HG03521 (cell line): ENCODE results near the gene WNT16.
"Not testable (repeated sequence)": the region's sequence is repeated elsewhere in the genome, so short reads cannot be mapped to it uniquely, and the experiment has no call there.

ENCODE experiments used
- ATAC-seq: cut with Tn5 transposase; IDR thresholded peaks from one replicate; pipeline ENCODE4 v1.9.1; 2021; ENCODE audit warnings: mild to moderate bottlenecking, moderate library complexity; ENCODE audit not compliant: unreplicated experiment

Gene WNT16

DNA sequence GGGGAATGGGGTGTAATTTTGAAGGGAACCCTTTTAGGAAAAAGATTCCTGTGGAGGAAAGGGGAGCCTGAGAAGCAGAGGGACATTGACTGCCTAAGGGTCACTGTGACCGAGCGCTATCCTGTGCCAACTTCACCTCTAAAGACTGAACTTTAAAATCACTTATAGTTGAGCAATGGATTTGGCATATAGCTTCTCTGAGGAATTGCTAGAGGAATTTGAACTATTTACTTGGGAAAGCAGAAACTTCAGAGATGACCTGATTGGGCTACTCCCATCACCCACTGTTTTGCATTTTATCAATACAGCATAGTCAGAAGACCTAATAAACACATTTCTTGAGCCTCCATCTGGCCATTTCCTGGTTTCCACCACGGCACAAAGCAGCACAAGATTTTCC is 23.7 kb upstream of the WNT16 start:
- ATAC-seq = no peak

DNA sequence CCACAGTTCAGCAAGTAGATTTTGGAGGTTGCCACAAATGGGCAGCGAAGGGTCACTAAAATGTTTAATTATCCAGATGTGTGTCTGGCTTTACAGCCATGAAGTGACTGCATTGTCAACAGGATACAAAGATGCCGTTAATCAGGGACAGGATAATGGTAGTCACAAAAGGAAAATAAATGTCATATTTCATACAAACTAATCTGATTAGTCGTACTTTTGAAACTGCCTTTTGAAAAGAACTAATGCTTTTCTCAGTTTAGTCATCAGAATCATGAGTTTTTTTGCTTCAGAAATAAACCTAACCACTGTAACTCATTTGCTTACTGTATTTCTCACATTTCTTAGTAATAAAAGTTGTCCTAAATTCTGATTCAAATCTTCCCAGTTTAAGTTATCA is 22.2 kb upstream of the WNT16 start:
- no peak for ATAC-seq

DNA sequence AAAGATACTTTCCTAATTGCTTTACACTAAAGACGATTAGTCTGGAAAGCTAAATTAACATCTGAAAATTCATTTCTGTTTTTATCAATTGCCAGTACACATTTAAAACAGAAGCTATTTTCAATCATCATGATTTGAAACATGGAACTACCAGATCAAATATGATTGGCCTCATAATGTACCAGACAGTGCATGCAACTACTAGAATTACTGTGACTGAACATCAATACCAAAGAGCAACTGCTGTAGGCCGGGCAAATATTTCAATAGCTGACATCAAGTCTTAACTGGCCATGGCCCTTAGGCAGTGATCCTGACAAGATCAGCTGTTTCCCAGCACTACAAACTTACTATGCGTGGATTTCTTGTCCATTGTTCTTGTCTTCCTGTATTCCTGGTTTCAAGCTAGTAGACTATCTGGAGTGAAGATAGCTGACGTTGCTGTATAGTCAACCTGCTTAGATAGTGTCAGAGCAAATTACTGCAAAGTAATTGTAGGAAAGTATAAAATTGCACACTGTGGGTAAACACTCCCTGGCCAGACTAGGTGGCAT is 21.7 kb upstream of the WNT16 start:
- ATAC-seq = no peak

DNA sequence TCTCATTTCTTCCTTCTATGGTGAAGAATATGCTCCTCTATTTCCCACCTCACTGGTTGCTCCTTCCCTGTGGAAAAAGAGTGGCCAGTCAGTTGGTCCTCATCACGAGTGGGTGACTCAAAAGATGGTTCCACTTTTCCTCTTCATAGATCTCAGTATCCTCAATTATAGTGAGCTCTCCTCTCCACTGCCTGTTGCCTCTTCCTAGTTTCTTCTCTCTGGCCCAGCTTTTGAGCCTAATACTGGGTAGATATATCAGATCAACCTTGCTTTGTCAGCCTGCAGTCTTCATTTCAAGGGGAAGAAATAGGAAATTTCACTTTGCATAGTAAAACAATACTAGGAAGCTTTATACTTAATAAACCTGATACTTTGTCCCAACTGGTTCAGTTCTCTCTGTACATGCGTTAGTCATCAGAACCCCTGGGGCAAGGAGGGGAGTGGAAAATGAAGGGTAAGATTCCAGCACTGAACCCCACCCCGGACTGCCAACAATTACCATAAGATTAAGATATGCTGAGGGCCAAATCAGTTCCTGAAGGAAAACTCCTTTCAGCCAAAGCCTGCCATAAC is 15.5 kb upstream of the WNT16 start:
- ATAC-seq = no peak

DNA sequence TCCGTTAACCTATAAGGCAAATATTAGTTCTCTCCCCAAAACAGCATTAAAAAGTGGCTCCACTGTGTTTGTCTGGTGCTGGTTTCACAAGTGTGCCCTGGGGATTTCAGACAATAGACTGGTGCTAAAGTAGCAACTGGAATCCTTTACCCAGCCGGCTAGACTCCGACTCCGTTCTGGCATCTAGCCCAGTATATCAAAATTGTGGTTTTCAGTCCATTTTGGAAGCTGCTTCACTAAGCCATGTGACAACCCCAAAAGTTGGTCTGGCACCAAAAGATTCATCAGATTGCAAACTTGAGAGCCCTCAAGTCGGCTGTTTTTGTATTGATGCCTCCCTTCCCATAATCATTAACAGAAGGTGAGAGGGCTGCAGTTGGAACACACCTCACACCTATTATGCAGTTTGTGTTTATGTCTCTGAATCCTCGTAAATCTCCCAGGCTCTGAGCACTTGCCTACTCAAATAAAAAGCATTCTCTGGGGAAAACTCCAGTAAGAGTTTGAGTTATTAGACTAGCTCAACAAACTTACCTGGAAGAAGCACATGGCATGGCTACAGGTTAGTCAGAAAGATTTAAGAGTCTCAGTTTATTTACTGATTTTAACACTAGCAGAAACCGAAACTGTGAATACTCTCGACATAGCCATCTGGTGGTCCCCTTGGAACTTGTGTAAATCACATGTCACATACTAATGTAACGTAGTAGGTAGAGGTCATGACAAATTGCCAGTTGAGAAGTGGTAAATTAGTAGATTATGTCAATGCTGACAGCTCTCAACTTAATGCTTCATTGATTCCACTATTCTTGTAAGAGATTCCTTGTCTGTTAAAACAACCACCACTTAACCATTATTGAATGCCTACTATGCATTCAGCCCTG is 14.8 kb upstream of the WNT16 start:
- peak; percentile 96 for ATAC-seq

DNA sequence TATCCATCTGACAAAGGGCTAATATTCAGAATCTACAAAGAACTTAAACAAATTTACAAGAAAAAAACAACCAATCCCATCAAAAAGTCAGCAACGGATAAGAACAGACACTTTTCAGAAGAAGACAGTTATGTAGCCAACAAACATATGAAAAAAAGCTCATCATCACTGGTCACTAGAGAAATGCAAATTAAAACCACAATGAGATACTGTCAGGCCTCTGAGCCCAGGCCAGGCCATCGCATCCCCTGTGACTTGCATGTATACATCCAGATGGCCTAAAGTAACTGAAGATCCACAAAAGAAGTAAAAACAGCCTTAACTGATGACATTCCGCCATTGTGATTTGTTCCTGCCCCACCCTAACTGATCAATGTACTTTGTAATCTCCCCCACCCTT is 13.6 kb upstream of the WNT16 start:
- ATAC-seq = not testable (repeated sequence)

DNA sequence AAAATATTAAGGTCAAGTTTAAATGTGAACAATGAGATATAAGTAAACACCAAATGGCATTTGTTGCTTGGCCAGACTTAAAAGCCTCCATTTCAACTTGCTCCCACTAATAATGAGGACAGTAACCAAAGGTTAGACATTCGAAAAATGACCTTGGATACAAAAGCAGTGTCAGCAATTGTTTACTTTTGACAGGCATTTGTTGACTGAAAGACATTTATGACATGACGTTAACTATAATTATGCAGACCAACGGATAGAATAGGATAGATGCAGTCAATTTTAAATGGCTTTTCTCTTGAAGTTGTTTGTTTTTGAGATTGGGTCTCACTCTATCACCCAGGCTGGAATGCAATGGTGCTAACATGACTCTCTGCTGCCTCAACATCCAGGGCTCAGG is 6.3 kb upstream of the WNT16 start:
- no peak for ATAC-seq

DNA sequence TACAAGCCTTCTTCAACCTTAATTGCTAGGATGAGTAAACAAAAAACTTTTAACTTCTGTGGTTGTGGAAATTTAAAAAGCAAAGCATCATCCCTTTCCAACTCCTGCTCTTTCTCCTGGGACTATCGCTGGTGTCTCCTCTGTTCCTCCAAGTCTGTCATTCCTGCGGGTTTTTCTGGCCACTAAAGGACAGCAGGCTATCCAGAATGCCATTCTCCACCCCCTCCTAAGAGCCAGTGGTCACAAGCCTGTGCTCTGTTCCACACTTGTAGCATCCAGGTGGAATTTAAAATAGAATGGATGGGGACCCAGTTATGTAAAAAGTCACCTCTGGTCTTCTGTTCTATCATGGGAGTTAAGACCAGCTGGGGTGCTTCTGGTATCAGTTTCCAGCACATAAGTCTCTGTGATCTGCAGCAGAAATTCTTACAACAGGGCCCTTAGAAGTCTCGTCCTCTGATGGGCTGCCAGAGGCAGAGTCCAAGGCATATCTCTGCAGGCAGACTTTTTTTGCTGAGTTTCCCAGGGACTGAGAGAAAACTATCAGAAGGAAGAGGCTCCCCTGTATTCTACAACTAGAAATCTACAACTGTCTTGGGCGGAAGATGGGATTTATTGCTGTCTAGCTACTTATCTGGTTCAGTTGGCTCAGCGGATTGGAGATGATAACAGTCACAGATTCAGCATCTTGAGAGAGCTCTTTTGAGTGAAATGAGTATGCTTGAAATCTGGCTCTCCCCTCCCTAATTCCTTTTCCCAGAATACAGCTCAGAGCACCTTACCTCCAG is 5.1 kb upstream of the WNT16 start:
- ATAC-seq = no peak

DNA sequence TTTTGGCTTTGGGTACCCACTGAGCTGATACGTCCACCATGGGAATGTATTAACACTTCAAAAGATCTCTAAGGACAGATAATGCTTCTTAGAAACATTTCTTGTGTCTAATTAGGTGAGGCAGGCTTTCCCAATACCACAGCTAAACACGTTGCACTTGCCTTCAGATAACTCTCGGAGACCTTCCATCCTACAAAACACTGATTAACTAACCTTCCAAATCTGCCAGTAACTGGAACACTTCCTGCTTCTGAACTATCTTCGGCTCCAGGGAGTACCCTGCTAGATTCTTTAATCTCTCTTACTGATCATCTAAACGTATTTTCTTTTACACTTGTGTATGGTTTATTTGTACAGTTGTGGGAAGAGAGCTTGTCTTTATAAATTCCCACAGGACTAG is 1.1 kb upstream of the WNT16 start:
- ATAC-seq = no peak

DNA sequence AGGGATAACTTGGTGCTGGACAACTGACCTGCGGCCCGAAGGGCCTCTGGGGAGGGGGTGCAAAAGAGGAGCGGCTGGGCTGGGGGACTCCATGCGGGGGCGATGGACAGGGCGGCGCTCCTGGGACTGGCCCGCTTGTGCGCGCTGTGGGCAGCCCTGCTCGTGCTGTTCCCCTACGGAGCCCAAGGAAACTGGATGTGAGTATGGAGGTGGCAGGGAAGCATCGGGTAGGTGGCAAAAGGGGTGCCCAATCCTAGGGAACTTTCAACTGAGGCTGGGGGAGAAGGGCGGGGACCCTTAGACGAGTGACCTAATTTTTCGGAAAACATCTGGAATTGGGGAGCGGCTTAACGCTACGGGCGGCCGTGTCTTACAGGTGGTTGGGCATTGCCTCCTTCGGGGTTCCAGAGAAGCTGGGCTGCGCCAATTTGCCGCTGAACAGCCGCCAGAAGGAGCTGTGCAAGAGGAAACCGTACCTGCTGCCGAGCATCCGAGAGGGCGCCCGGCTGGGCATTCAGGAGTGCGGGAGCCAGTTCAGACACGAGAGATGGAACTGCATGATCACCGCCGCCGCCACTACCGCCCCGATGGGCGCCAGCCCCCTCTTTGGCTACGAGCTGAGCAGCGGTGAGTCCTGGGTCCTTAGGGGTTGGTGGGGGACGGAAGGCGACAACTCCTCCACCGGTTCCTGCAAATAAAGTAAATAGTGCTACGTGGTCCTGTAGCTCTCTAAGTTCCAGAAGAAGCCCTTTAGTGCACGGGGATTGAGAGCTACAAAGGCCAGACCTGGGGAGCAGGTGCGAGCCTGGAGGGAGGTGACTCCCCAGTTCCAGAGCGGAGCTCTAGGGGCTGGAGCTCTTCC is 622 bp downstream of the WNT16 start:
- ATAC-seq = peak; percentile 53

DNA sequence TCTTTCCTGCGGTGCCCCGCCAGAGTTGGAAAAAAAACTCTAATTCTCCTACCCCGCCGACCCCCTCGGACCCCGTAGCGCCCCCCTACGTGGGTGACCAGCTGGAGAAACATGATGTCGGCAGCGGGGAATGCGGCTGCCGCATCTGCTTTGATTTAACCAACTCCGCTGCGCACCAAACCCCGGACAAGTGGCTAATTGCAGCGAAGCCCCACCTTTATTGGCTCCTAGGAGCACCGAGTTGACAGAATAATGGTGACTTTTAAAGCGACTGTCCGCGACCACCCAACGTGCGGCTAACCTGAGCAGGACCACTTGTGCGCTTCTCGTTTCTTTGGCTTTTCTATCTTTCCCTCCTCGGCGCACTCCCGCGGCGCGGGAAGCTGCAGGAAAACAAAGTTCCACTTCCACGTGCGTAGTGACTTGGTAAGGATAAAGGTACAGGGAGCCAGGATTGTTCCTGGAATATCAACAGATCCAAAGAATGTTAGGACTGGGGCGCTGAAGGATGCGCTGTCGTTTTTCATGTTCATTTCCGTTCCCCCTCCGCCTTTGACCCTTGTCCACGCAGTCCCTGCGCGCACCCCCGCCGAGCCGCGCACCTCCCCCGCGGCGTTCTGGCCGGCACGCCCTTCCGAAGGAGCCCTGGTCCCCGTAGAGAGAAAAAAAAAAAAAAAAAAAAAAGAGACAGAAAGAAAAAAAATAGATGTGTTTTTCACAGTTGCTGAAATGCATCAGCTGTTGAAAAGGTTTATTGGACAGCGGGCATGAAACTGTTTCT is 1.4 kb downstream of the WNT16 start:
- ATAC-seq = peak; percentile 41

DNA sequence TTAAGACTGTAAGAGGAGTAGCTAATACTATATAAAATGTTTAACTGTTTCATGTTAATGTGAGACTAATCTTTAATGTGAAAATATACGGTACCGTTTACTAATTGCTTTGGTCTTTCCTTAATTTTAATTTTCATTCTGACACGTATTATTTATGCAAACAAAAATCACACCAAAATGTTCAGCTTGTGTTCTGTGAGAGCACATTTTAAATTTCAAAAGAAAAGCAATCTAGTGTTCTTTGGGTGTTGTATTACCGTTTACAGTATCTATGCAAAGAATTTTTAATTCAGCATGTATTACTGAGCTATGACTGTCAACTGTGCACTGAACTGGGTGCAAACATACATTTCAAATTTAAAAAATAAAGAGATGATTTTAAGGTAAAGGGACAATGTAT is 2.2 kb downstream of the WNT16 start:
- ATAC-seq = no peak

DNA sequence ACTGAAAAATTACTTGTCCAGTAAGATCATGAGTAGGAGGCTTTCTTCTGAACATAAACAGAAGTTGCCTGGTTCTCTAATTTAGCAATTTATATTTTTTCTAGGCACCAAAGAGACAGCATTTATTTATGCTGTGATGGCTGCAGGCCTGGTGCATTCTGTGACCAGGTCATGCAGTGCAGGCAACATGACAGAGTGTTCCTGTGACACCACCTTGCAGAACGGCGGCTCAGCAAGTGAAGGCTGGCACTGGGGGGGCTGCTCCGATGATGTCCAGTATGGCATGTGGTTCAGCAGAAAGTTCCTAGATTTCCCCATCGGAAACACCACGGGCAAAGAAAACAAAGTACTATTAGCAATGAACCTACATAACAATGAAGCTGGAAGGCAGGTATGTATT is 2.8 kb downstream of the WNT16 start:
- no peak for ATAC-seq

DNA sequence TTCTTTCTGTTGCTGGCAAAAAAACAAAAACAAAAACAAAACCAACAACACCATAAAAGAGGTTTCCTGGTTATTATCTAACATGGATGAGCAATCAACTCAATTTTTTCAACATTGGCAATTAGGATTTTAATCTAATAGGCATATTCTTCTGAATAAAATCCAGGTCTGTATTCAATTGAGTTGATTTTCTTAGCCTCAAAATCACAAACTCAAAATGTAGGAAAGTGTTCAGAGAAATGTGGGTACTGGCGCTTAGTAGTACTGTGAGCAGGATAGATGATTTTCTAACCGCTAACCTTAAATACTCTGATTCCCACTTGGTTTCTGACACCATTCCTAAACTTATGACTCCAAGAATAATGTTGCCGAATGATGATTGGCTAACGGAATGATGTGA is 5.6 kb downstream of the WNT16 start:
- ATAC-seq = no peak

DNA sequence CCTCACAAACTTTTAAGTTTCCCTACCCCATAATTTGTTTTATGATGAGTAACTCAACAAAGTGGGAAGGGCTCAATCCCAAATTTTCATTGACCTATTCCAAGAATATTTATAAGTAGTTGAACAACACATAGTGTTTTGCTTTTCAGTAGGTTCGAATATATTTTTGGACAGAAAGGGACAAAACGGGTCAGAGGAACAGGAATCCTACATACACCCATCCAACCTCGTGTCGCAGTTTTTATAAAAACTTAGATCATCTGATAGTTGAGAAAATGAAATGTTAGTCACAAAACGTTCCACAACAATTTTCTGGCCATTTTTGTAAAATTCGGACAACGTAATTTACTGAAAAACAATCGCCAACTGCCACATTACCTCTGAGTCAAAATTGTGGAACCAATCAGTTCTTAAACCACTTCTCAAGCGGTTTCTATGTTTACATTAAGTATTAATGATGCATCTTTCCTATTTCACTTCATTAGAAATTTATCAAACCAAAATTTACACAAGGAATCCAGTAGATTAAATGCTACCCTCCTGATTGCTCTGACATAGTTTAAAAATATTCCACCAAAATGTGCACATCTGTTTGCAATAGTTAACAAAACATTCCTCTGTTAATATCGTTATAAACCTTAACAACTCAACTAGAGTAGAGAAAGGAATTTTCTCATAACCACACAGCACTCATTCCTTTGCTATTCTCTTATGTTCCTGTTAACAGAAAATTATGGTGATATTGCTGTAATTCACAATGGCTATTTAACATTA is 6.3 kb downstream of the WNT16 start:
- no peak for ATAC-seq

DNA sequence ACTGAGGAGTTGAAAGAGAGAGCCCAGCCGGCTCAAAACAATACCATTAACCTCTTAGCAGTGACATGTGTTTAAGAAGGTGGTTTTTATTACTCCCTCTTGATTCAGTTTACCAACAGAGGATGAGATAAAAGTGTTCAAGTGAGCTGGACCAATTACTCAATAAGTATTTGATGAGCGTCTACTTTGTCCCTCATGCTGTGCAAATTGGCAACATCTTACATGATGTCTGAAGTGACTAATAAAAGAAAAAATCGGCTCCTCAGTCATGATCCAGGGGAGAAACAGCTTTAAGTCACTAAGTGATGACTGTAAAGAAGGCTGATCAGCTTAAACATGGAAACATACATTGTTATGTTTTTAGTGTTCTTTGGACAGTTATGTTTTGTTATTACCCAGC is 7.8 kb downstream of the WNT16 start:
- ATAC-seq = no peak

DNA sequence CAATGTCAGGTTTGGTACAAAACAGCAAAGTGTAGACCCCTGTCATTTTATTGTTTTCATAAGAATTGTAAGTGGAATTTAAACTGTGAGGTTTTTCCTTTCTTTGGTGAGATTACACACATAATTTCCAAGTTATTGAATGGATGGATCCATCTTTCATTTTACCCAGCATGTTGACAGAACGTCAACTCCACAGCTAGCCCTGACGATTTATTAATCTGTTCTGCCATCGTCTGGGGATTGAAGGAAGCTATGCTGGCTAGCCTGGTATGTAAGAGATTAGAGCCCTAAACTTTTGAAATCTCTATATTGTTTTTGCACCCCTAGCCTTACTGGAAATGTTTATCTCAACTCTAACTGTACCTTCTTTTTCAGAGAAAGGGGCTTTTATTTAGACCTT is 8.6 kb downstream of the WNT16 start:
- ATAC-seq = no peak

DNA sequence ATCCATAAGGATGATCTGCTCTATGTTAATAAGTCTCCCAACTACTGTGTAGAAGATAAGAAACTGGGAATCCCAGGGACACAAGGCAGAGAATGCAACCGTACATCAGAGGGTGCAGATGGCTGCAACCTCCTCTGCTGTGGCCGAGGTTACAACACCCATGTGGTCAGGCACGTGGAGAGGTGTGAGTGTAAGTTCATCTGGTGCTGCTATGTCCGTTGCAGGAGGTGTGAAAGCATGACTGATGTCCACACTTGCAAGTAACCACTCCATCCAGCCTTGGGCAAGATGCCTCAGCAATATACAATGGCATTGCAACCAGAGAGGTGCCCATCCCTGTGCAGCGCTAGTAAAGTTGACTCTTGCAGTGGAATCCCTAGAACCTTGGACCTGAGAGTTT is 10.3 kb downstream of the WNT16 start:
- ATAC-seq = no peak

DNA sequence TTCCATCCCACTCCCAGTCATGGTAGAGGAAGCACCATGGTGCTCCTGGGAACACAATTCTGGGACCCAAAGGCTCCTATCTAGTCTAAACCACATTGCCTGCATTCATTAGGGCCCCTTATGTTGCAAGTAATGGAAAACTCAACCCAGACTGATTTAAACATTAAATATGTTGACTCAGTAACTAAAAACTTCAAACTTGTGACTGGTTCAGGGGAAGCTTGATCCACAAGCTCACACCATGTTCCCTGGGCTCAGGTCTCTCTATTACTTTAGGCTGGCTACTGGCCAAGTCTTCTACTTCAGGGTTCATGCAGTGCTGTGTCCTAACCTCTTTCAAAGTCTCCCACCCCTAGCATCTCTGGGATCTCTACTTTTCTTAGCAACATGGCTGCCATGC is 13.1 kb downstream of the WNT16 start:
- ATAC-seq = no peak
